ENCODE measurements around the gene PDXP.

The PDXP gene

GRCh38 chr22:37631448-37632173 is 26.9 kb upstream of the PDXP start (continued):
- TF ChIP-seq PATZ1 (tag by site-specific recombination; IDR thresholded peaks at IDR 0.05) (peak; percentile 41; the same call in 1 of the 2 replicates), ZBTB48 (tag by site-specific recombination; IDR thresholded peaks at IDR 0.05) (no peak)

- ChIA-PET CTCF (interaction anchor here (0.9 to 17.0 kb wide), 6 partner anchors 9 to 88 kb away, joined by 3 to 353 read pairs (median 8); partner anchors contain the start of genes LGALS1 and NOL12), POLR2A (interaction anchor here (0.6 to 11.0 kb wide), 6 partner anchors 11 to 54 kb away, joined by 3 to 80 read pairs (median 4); partner anchors contain the start of genes GGA1, NOL12 and PDXP)
- no peaks in the 10 kb centered on the region for H3K9me3 ChIP-seq (ENCODE audit: control insufficient read depth, insufficient read depth, low read depth, low read length)
- H3K4me1 ChIP-seq (ENCODE audit: control insufficient read depth, insufficient read depth, low read length), result peaks cover 13% of the 10 kb centered on the region
- H3K27ac ChIP-seq (ENCODE audit: extremely low read depth, low read depth, low read length), result peak overlapping the region; percentile 7; the same call in 1 of the 2 replicates
- peaks cover 0 to 52% of the 10 kb centered on the region in 2 experiments; a peak in 1 of 3 replicates for H3K36me3 ChIP-seq (ENCODE audit: control insufficient read depth in 2 of 2, insufficient read depth in 1 of 2, low read length in 2 of 2)
- TF ChIP-seq ZNF19 (tag by site-specific recombination; IDR thresholded peaks at IDR 0.05; ENCODE audit: low read depth) (no peak), PRDM10 (tag by site-specific recombination; IDR thresholded peaks at IDR 0.05) (peak; percentile 78), ZSCAN4 (tag by site-specific recombination; IDR thresholded peaks at IDR 0.05) (no peak), ZBTB17 (tag by site-specific recombination; IDR thresholded peaks at IDR 0.05) (no peak), ZIC2 (tag by site-specific recombination; IDR thresholded peaks at IDR 0.05) (peak; percentile 56), ZNF341 (tag by site-specific recombination; IDR thresholded peaks at IDR 0.05; ENCODE audit: low read depth) (peak; percentile 22; the same call in 1 of the 2 replicates), ZNF658 (tag by site-specific recombination; IDR thresholded peaks at IDR 0.05) (no peak), ZNF677 (tag by site-specific recombination; IDR thresholded peaks at IDR 0.05) (no peak), MEIS1 (CRISPR knock-in tag; IDR thresholded peaks at IDR 0.05; ENCODE audit: borderline replicate concordance) (no peak), SP2 (tag by site-specific recombination; IDR thresholded peaks at IDR 0.05) (peak; percentile 55), ZNF561 (tag by site-specific recombination; IDR thresholded peaks at IDR 0.05; ENCODE audit: borderline replicate concordance) (no peak)
- H3K4me3 ChIP-seq (ENCODE audit: low read depth, low read length), result no peak overlapping the region
Measured at GRCh38 chr22:37632174-37633088, 26.1 kb upstream of the PDXP start.

Measured in HEK293 (cell line).